Neural crest cell (in vitro differentiated cells): ENCODE measurements around the gene AK5. TPM values are rescaled to one million over a fixed set of nuclear protein-coding genes. Genes with fewer than 3 reads are reported as not detected.

Experiments used
- DNase-seq: peaks from one replicate; pipeline ENCODE4 v3.0.0; 2021; ENCODE audit warnings: low read depth, mixed read lengths, low spot score
- H3K27ac Mint-ChIP-seq: one replicate; pipeline ENCODE4 v1.8.0; 2021; ENCODE audit warnings: mild to moderate bottlenecking, mixed read lengths; ENCODE audit not compliant: unreplicated experiment
- H3K27me3 Mint-ChIP-seq: 2 replicates; pipeline ENCODE4 v1.8.0; 2021; ENCODE audit warnings: low read depth, mild to moderate bottlenecking, mixed read lengths
- H3K36me3 Mint-ChIP-seq: 2 replicates; pipeline ENCODE4 v1.8.0; 2021; ENCODE audit warnings: low read depth, mild to moderate bottlenecking, mixed read lengths
- H3K4me1 Mint-ChIP-seq: 2 replicates; pipeline ENCODE4 v1.8.0; 2021; ENCODE audit warnings: mixed read lengths
- H3K4me3 Mint-ChIP-seq: one replicate; pipeline ENCODE4 v1.8.0; 2021; ENCODE audit warnings: mild to moderate bottlenecking, mixed read lengths
- H3K9me3 Mint-ChIP-seq: 2 replicates; pipeline ENCODE4 v1.8.0; 2021; ENCODE audit warnings: mixed read lengths
- total RNA-seq: library from RNA; stranded (reverse); gene quantifications from 2 replicates; pipeline ENCODE4 v1.2.1, GENCODE V29; 2021
- TF ChIP-seq, protein P1 (sequence below): fragments of 200-600 bp; sonication (generic); conservative IDR thresholded peaks from 2 replicates; pipeline ENCODE4 v1.5.0; 2021; ENCODE audit warnings: antibody characterized with exemption, mild to moderate bottlenecking

AK5 gene
- total RNA-seq, 1 donor from 2014 or later, result 1.1 TPM

DNA sequence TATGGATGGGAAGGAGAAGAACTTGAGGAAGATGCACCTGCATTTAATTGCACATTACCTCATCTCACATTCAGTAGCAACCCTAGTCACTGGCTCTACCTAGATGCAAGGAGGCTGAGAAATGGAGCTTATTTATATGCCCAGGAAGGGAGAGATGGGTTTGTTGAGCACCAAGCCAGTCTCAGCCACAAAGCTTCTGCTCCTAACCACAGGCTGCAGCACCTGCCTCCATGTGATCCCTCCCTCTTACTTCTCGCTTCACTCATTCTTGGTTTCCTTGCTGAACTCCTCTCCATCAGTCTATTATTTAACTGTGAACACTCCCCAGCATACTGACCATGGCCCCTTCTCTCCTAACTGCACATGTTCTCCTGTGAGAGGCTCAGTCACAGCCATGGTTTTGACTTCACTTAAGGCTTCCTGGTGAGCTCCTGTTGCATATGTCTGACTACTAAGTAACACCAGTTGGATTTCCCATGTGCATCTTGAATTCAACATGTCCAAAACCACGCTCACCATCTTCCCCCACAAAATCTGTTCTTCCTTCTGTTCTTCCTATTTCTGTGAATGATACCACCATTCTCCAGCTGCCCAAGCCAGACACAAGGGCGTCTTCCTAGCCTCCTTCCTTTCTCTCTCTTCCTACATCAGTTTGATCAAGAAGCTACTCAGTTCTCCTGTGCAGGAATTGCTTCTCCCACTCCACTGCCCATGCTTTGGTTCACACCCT, 139.8 kb downstream of the AK5 start:
- no peak for DNase-seq
- Mint-ChIP-seq H3K4me3 (no peak overlapping the region), H3K36me3 (no peaks in the 10 kb centered on the region), H3K4me1 (peaks cover 4% of the 10 kb centered on the region), H3K9me3 (peaks cover 5% of the 10 kb centered on the region), H3K27me3 (no peaks in the 10 kb centered on the region), H3K27ac (no peak overlapping the region)
- TF ChIP-seq, protein P1, sequence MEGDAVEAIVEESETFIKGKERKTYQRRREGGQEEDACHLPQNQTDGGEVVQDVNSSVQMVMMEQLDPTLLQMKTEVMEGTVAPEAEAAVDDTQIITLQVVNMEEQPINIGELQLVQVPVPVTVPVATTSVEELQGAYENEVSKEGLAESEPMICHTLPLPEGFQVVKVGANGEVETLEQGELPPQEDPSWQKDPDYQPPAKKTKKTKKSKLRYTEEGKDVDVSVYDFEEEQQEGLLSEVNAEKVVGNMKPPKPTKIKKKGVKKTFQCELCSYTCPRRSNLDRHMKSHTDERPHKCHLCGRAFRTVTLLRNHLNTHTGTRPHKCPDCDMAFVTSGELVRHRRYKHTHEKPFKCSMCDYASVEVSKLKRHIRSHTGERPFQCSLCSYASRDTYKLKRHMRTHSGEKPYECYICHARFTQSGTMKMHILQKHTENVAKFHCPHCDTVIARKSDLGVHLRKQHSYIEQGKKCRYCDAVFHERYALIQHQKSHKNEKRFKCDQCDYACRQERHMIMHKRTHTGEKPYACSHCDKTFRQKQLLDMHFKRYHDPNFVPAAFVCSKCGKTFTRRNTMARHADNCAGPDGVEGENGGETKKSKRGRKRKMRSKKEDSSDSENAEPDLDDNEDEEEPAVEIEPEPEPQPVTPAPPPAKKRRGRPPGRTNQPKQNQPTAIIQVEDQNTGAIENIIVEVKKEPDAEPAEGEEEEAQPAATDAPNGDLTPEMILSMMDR, result no peak

DNA sequence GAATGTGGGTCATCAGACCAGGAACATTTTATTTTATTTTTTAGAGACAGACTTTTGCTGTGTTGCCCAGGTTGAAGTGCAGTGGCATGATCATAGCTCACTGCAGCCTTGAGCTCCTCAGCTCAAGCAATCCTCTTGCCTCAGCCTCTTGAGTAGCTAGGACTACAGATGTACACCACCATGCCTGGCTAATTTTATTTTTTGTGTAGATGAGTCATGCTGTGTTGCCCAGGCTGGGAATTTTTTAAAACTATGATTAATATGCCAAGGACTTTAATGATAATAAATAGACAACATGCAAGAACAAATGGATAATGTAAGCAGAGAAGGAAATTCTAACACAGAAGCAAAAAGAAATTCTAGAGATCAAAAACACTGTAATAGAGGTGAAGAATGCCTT, 142.4 kb downstream of the AK5 start:
- Mint-ChIP-seq H3K4me3 (no peak overlapping the region), H3K36me3 (no peaks in the 10 kb centered on the region)

DNA sequence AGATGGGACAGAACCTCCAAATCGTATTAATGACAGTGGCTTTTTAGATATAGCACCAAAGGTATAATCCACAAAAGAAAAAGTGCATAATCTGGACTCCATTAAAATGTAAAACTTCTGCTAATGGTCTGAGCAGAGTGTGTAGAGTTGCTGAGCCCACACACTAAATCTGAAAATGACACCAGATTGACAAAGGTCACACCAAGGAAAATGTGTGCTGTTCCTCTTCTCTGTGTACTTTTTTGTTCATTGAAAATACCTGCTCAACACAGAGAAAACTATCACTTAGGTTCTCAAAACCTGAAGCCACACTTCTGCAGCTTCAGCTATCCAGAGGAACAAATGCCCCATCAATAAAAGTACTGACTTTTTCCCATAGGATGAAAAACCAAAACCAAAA, 146.2 kb downstream of the AK5 start:
- Mint-ChIP-seq H3K36me3 (no peaks in the 10 kb centered on the region), H3K9me3 (peaks cover 3% of the 10 kb centered on the region), H3K27ac (no peak overlapping the region), H3K4me1 (no peaks in the 10 kb centered on the region), H3K4me3 (no peak overlapping the region), H3K27me3 (no peaks in the 10 kb centered on the region)
- DNase-seq, result no peak
- TF ChIP-seq, protein P1, result no peak

More for the DNA sequence above, 142.4 kb downstream of the AK5 start:
- no peak for DNase-seq
- no peak overlapping the region for H3K27ac Mint-ChIP-seq
- TF ChIP-seq, protein P1, result no peak
- H3K4me1 Mint-ChIP-seq, result peaks cover 1% of the 10 kb centered on the region
- H3K27me3 Mint-ChIP-seq, result no peaks in the 10 kb centered on the region
- H3K9me3 Mint-ChIP-seq, result peaks cover 3% of the 10 kb centered on the region

DNA sequence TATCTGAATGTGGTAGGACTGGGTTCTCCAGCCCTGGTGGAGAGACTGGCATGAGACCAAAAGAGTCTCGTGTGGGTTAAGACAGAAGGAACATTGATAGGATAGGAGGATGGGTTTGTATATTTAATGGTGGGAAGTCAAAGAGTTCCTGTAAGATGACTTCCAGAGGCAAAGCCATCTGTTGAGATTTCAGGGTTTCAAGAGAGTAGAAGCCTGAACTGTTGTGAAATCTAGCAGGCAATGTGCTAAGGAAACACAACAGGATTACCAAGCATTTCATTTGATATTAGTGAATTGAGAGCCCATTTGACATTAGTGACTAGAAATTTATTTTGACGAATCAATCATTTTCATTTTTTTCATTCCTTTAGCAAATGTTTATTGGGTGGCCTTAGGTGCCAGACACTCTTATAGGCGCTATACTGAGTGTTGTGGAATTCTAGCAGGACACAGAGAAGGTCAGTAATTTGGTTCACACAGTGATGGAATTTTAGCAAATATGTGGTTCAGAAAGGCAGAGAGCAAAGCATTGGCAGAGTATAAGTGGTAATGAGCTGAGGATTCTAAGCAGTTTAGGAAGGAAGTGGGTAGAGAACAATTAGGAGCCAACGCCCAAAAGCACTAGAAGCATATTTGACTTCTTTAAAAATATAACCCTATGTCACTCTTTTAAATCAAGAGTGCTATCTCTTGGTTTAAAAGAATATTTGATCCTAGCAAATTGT, 149.3 kb downstream of the AK5 start:
- DNase-seq, result no peak
- TF ChIP-seq, protein P1, result no peak
- Mint-ChIP-seq H3K4me3 (no peak overlapping the region), H3K4me1 (no peaks in the 10 kb centered on the region), H3K27me3 (no peaks in the 10 kb centered on the region), H3K27ac (no peak overlapping the region), H3K9me3 (peaks cover 5% of the 10 kb centered on the region), H3K36me3 (no peaks in the 10 kb centered on the region)

DNA sequence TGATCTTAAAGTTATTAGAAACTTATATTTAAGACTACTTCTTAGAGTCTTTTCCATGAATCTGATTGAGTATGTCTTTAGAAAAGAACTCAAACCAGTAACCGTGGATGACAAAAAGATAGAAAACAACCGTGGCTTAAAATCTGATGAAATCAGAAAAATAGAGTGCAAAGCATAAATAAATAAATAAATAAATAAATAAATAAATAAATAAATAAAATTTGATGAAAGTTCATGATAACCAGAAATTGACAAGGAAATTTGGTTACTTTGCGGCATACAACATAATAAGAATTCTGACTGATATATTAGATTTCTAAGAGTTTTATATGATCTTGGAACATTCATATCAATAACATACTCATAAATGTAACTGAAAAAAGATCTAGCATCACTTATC, 152.1 kb downstream of the AK5 start:
- Mint-ChIP-seq H3K36me3 (no peaks in the 10 kb centered on the region), H3K27ac (no peak overlapping the region), H3K27me3 (no peaks in the 10 kb centered on the region), H3K9me3 (peaks cover 3% of the 10 kb centered on the region), H3K4me1 (no peaks in the 10 kb centered on the region), H3K4me3 (no peak overlapping the region)
- TF ChIP-seq, protein P1, result no peak
- DNase-seq, result no peak
